CD4-positive, CD25-positive, alpha-beta regulatory T cell (primary cell): Measurements from ENCODE around the gene SLBP. TPM values are rescaled to one million over a fixed set of nuclear protein-coding genes. Genes with fewer than 3 reads are reported as not detected.
"Not testable (repeated sequence)": the region's sequence is repeated elsewhere in the genome, so short reads cannot be mapped to it uniquely, and the experiment has no call there.

ENCODE experiments used
- ATAC-seq, 2 donors: fragments of 150-1000 bp; cut with Tn5 transposase; one replicate each; pipeline ENCODE4 v1.10.0; 2021; ENCODE audit warnings: low read depth in 2 of 2, moderate number of reproducible peaks in 2 of 2, moderate library complexity in 1 of 2
- DNase-seq, 3 donors: peaks; one replicate each; pipeline versions ENCODE4 v3.0.0 to v3.0.0-alpha.2; 2012 to 2022; ENCODE audit warnings: mixed read lengths in 1 of 3
- H3K27ac ChIP-seq: one replicate; pipeline ENCODE4 v1.7.0; 2013; ENCODE audit warnings: mild to moderate bottlenecking, low read length; ENCODE audit not compliant: insufficient read depth, poor library complexity, severe bottlenecking
- H3K27me3 ChIP-seq: one replicate; pipeline ENCODE4 v1.7.0; 2013; ENCODE audit warnings: low read length; ENCODE audit not compliant: control insufficient read depth, insufficient read depth
- H3K36me3 ChIP-seq: one replicate; pipeline ENCODE4 v1.7.0; 2013; ENCODE audit warnings: mild to moderate bottlenecking, low read length, moderate library complexity; ENCODE audit not compliant: control insufficient read depth, insufficient read depth
- H3K4me1 ChIP-seq: 2 replicates; pipeline ENCODE4 v1.7.0; 2013; ENCODE audit warnings: mild to moderate bottlenecking, low read length; ENCODE audit not compliant: insufficient read depth, control insufficient read depth, poor library complexity, severe bottlenecking
- H3K4me3 ChIP-seq: one replicate; pipeline ENCODE4 v1.7.0; 2013; ENCODE audit warnings: low read depth, mild to moderate bottlenecking, low read length, moderate library complexity
- H3K9me3 ChIP-seq, 2 experiments: 1 replicate in 1 of 2; 2 replicates in 1 of 2; pipeline ENCODE4 v1.7.0; 2013; ENCODE audit warnings: low read length in 2 of 2, mild to moderate bottlenecking in 1 of 2, moderate library complexity in 1 of 2; ENCODE audit not compliant: control insufficient read depth in 2 of 2
- H3K27ac Mint-ChIP-seq, 3 donors: one replicate each; pipeline ENCODE4 v1.8.0; 2020 to 2022; ENCODE audit warnings: mild to moderate bottlenecking in 3 of 3, mixed read lengths in 3 of 3, moderate library complexity in 2 of 3
- H3K27me3 Mint-ChIP-seq: one replicate; pipeline ENCODE4 v1.8.0; 2022; ENCODE audit warnings: mild to moderate bottlenecking, mixed read lengths
- H3K36me3 Mint-ChIP-seq: one replicate; pipeline ENCODE4 v1.8.0; 2020; ENCODE audit warnings: mixed read lengths
- H3K4me1 Mint-ChIP-seq, 4 donors: one replicate each; pipeline ENCODE4 v1.8.0; 2020 to 2022; ENCODE audit warnings: mixed read lengths in 4 of 4, mild to moderate bottlenecking in 1 of 4
- H3K4me3 Mint-ChIP-seq, 4 donors: one replicate each; pipeline ENCODE4 v1.8.0; 2020 to 2022; ENCODE audit warnings: mild to moderate bottlenecking in 4 of 4, mixed read lengths in 4 of 4, moderate library complexity in 3 of 4
- H3K9me3 Mint-ChIP-seq, 7 donors: one replicate each; pipeline ENCODE4 v1.8.0; 2020 to 2022; ENCODE audit warnings: mixed read lengths in 7 of 7, mild to moderate bottlenecking in 3 of 7, moderate library complexity in 2 of 7
- polyA plus RNA-seq, 4 donors: library from polyadenylated mRNA; unstranded; fragments of 300-500 nt; fragmentation: Illumina TruSeq; gene quantifications; one replicate each; pipeline ENCODE4 v1.2.3, GENCODE V29; 2021
- total RNA-seq: library from RNA; stranded (reverse); gene quantifications from one replicate; pipeline ENCODE4 v1.2.3, GENCODE V29; 2022

Gene SLBP
- total and polyA plus RNA-seq, 5 donors from 2014 or later: 36.7 to 83.8 (median 77.5) TPM

DNA sequence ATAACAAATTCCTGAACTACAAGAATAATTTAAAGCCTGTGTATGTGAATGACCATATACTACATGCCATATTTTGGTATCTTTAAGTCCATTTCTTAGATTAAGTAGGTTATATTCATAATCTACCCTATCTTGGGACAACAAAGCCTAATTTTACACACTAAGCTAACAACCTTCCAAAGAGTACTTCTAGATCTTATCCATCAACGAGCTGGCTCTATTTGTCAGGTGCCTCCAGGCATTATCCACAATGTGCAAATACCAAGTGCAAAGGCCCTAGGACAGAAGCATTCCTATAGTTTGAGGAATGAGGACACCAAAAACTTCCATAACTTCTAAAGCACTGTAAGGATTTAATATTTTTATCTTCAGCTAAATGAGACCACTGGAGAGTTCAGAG, 3.5 kb downstream of the SLBP start:
- Histone ChIP-seq H3K4me3 (peak overlapping the region; percentile 20), H3K4me1 (peaks cover 41% of the 10 kb centered on the region), H3K27ac (no peak overlapping the region), H3K9me3 (no peaks in the 10 kb centered on the region), H3K36me3 (peaks cover 26% of the 10 kb centered on the region), H3K27me3 (no peaks in the 10 kb centered on the region)
- Mint-ChIP-seq H3K4me1 (peaks cover 20 to 76% (median 52%) of the 10 kb centered on the region in 4 donors), H3K36me3 (peaks cover 17% of the 10 kb centered on the region), H3K4me3 (peak overlapping the region; percentile 10 to 70 (median 30)), H3K9me3 (no peaks in the 10 kb centered on the region), H3K27me3 (no peaks in the 10 kb centered on the region), H3K27ac (peak overlapping the region; percentile 63 to 90 (median 73))
- DNase-seq: no peak
- no peak for ATAC-seq

DNA sequence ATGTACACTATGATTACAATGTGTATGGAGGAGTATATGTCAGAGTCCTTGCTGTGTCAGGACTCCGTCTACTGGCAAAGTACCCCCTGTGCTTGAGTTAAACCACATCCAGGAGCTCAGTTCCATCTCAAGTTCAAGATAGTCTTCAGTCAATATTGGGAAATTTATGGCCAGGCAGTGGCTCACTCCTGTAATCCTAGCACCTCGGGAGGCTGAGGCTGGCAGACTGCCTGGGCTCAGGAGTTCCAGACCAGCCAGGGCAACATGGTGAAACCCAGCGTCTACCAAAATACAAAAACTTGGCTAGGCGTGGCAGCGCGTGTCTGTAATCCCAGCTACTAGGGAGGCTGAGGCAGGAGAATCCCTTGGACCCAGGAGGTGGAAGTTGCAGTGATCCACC, 5.8 kb downstream of the SLBP start:
- Mint-ChIP-seq H3K4me1 (peaks cover 24 to 77% (median 56%) of the 10 kb centered on the region in 4 donors), H3K9me3 (no peaks in the 10 kb centered on the region), H3K27me3 (no peaks in the 10 kb centered on the region), H3K27ac (no peak overlapping the region), H3K4me3 (peak overlapping the region in 1 of 4 donors; percentile 63), H3K36me3 (peaks cover 29% of the 10 kb centered on the region)
- Histone ChIP-seq H3K27me3 (no peaks in the 10 kb centered on the region), H3K36me3 (peaks cover 41% of the 10 kb centered on the region), H3K4me3 (no peak overlapping the region), H3K27ac (no peak overlapping the region), H3K4me1 (peaks cover 30% of the 10 kb centered on the region), H3K9me3 (no peaks in the 10 kb centered on the region)
- ATAC-seq: no peak
- DNase-seq: no peak

DNA sequence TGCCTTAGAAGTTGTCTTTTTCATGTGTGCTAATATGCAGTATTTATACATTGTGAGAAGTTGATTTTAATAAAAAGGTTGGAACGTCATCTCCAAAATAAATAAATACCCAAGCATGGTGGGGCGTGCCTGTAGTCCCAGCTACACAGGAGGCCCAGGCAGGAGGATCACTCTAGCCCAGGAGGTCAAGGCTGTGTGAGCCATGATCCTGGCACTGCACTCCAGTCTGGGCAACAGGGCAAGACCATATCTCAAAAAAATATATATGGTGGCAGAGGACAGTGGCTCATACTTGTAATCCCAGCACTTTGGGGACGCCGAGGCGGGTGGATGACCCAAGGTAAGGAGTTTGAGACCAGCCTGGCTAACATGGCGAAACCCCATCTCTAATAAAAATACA, 6.4 kb downstream of the SLBP start:
- no peak overlapping the region for H3K27ac Mint-ChIP-seq
- H3K4me1 ChIP-seq: peaks cover 24% of the 10 kb centered on the region
- no peak for ATAC-seq
- H3K4me1 Mint-ChIP-seq: peaks cover 24 to 71% (median 51%) of the 10 kb centered on the region in 4 donors
- H3K36me3 ChIP-seq: peaks cover 43% of the 10 kb centered on the region
- H3K36me3 Mint-ChIP-seq: peaks cover 29% of the 10 kb centered on the region
- no peaks in the 10 kb centered on the region for H3K27me3 ChIP-seq
- H3K27ac ChIP-seq: no peak overlapping the region
- DNase-seq: no peak
- no peak overlapping the region for H3K4me3 Mint-ChIP-seq
- H3K4me3 ChIP-seq: no peak overlapping the region
- no peaks in the 10 kb centered on the region for H3K9me3 ChIP-seq
- no peaks in the 10 kb centered on the region for H3K27me3 Mint-ChIP-seq
- H3K9me3 Mint-ChIP-seq: no peaks in the 10 kb centered on the region

DNA sequence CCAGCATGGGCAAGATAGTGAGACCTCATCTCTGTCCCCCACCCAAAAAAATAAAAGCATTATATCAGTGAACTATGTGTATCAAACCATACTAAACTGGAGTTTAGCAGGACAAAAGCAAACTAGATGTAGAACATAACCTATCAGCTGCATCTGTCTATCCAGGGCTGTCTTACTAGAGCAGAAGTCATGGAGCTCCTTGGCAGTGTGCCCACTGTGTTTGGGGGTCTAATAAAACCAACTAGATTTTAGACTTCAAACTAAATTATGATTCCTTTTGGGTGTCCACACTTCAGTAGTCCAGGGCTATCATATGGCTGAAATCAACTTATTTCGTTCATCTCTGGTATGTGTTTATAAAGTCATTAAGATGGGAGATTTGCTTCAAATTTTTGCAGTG, 8.3 kb downstream of the SLBP start:
- Mint-ChIP-seq H3K4me3 (no peak overlapping the region), H3K9me3 (no peaks in the 10 kb centered on the region), H3K36me3 (peaks cover 36% of the 10 kb centered on the region), H3K27me3 (no peaks in the 10 kb centered on the region), H3K27ac (peak overlapping the region in 1 of 3 donors; percentile 79), H3K4me1 (peaks cover 18 to 55% (median 40%) of the 10 kb centered on the region in 4 donors)
- peak overlapping the region; percentile 19 for H3K27ac ChIP-seq
- peaks cover 62% of the 10 kb centered on the region for H3K36me3 ChIP-seq
- no peaks in the 10 kb centered on the region for H3K9me3 ChIP-seq
- peaks cover 7% of the 10 kb centered on the region for H3K4me1 ChIP-seq
- H3K27me3 ChIP-seq: no peaks in the 10 kb centered on the region
- ATAC-seq (no peak), DNase-seq (no peak)
- no peak overlapping the region for H3K4me3 ChIP-seq

DNA sequence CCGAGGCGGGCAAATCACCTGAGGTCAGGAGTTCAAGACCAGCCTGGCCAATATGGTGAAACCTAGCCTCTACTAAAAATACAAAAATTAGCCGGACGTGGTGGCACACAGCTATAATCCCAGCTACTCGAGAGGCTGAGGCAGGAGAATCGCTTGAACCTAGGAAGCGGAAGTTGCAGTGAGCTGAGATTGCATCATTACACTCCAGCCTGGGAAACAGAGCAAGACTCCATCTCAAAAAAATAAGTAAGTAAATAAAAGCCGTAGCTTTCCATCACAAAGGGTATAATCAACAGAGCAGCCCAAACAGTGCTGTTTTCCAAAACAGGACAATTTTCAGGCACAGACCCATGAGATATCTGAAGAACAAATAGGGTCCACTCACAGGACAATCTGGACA, 10.4 kb downstream of the SLBP start:
- peaks cover 74% of the 10 kb centered on the region for H3K36me3 ChIP-seq
- H3K27ac Mint-ChIP-seq, H3K27me3 Mint-ChIP-seq, H3K9me3 Mint-ChIP-seq, ATAC-seq, H3K4me3 ChIP-seq, H3K27me3 ChIP-seq, H3K27ac ChIP-seq, H3K9me3 ChIP-seq, DNase-seq, H3K4me1 ChIP-seq, H3K4me3 Mint-ChIP-seq: not testable (repeated sequence)
- H3K36me3 Mint-ChIP-seq: peaks cover 33% of the 10 kb centered on the region
- H3K4me1 Mint-ChIP-seq: peaks cover 9 to 40% (median 29%) of the 10 kb centered on the region in 4 donors

DNA sequence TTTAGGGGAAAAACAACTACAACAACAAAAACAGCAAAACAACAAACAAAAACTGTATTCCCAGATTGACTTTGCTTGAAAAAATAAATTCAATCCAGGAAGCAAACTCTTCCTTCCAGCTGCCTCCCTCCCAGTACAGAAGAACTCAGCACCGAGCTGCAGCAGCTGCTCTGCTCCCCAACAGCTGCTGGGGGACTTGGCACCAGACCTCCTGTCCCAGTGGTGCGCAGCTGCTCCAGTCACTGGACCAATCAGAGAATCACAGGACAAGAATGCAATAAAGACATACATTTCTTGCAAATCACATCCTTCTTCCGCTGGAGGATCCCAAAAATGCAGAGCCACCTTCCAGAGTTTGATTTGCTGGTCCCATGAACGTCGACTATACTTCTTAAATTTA, 16.2 kb downstream of the SLBP start:
- DNase-seq: no peak
- H3K36me3 ChIP-seq: peaks cover 84% of the 10 kb centered on the region
- no peak overlapping the region for H3K27ac ChIP-seq
- no peak for ATAC-seq
- no peak overlapping the region for H3K4me3 ChIP-seq
- no peaks in the 10 kb centered on the region for H3K9me3 Mint-ChIP-seq
- peaks cover 4 to 8% (median 6%) of the 10 kb centered on the region in 4 donors for H3K4me1 Mint-ChIP-seq
- peaks cover 4% of the 10 kb centered on the region for H3K4me1 ChIP-seq
- no peaks in the 10 kb centered on the region for H3K9me3 ChIP-seq
- peaks cover 29% of the 10 kb centered on the region for H3K36me3 Mint-ChIP-seq
- H3K27me3 ChIP-seq: no peaks in the 10 kb centered on the region
- H3K27ac Mint-ChIP-seq: peak overlapping the region in 1 of 3 donors; percentile 88
- H3K4me3 Mint-ChIP-seq: no peak overlapping the region
- H3K27me3 Mint-ChIP-seq: no peaks in the 10 kb centered on the region

DNA sequence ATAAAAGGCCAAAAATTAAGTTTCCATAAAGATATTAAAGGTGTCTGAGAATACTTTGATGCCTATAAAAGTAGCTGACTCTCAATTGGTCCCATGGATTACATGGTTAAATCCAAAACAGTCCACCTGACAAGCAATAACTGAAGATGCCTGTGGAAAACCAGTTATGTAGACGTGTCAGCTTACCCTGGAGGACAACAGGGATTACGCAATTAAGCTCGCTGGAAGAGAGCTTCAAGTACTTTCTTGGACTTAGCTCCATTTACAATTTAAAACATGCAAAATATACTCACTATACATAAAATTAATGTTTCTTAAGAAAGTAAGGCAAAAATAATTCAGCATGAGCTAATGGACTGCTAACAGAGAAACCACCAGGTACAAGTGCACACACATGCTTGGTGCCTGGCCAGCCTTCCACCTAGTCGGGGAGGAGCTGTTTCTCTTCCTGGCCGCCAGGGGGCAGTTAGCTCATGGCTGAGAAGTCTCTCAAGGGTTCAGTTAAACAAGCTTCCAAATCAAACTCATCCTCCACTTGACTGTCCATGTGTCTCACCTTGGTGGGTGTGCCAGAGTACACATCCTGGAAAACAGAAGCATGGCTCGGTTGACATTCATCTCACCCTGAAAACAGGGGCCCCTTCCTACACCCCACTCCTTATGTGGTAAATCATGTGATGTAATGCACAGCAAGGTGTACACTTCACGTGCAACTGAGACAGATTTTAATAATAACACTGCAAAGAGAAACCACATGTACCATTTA, 18.8 kb downstream of the SLBP start:
- Histone ChIP-seq H3K4me1 (peaks cover 4% of the 10 kb centered on the region), H3K36me3 (peaks cover 59% of the 10 kb centered on the region), H3K27ac (no peak overlapping the region), H3K4me3 (no peak overlapping the region), H3K27me3 (no peaks in the 10 kb centered on the region), H3K9me3 (no peaks in the 10 kb centered on the region)
- peak overlapping the region in 1 of 4 donors; percentile 16 for H3K4me3 Mint-ChIP-seq
- no peaks in the 10 kb centered on the region for H3K27me3 Mint-ChIP-seq
- no peaks in the 10 kb centered on the region for H3K9me3 Mint-ChIP-seq
- peaks cover 25% of the 10 kb centered on the region for H3K36me3 Mint-ChIP-seq
- peaks cover 3 to 5% (median 4%) of the 10 kb centered on the region in 4 donors for H3K4me1 Mint-ChIP-seq
- ATAC-seq (peak; percentile 89 to 92), DNase-seq (peak; percentile 66 to 89 (median 83))
- peak overlapping the region in 2 of 3 donors; percentile 31 to 81 for H3K27ac Mint-ChIP-seq
